Measurements from ENCODE around the gene MPI.
A peak's percentile ranks its signal among the peaks of the same experiment; 100 is the strongest.

MPI gene, protein sequence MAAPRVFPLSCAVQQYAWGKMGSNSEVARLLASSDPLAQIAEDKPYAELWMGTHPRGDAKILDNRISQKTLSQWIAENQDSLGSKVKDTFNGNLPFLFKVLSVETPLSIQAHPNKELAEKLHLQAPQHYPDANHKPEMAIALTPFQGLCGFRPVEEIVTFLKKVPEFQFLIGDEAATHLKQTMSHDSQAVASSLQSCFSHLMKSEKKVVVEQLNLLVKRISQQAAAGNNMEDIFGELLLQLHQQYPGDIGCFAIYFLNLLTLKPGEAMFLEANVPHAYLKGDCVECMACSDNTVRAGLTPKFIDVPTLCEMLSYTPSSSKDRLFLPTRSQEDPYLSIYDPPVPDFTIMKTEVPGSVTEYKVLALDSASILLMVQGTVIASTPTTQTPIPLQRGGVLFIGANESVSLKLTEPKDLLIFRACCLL

DNA sequence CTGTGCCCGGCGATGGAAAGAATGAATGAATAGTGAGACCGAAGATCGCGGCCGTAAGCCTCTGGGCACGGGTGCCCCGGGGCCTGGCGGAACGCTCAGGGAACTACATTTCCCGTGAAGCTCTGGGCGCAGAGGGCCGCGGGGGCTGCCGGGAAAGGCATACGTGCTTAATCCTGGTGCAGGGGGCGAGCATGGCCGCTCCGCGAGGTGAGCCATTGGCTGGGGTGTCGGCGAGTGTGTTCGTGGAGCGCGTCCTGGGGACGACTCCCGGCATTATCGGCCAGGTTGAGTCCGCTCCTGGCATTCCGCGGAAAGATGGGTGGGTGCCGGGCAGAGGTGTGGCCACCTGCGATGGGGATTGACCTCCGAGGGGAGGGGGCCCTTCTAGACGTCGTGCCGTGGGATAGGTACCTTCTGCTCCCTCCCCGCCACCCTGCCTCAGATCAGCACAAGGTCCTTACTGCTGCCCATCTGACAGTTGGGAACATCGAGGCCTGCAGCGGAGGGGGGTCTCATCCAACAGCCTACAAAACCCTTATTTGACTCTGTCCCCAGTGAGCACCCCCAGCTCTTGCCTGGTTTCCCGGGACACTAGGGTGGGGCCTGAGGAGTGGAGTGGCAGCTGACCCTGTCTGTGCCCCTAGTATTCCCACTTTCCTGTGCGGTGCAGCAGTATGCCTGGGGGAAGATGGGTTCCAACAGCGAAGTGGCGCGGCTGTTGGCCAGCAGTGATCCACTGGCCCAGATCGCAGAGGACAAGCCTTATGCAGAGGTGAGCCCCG lies at the start of gene MPI:
MPI (plus strand) TSS at position 160 of the 782 bp plus-strand sequence; CDS start at position 192, 32 bp downstream.
- peak within 1 kb of the TSS; percentile 99 for H3K4me3 ChIP-seq (ENCODE audit: low read depth, low read length)
- DNase-seq (ENCODE audit: low read depth) = no peak
- TF ChIP-seq, protein P1, sequence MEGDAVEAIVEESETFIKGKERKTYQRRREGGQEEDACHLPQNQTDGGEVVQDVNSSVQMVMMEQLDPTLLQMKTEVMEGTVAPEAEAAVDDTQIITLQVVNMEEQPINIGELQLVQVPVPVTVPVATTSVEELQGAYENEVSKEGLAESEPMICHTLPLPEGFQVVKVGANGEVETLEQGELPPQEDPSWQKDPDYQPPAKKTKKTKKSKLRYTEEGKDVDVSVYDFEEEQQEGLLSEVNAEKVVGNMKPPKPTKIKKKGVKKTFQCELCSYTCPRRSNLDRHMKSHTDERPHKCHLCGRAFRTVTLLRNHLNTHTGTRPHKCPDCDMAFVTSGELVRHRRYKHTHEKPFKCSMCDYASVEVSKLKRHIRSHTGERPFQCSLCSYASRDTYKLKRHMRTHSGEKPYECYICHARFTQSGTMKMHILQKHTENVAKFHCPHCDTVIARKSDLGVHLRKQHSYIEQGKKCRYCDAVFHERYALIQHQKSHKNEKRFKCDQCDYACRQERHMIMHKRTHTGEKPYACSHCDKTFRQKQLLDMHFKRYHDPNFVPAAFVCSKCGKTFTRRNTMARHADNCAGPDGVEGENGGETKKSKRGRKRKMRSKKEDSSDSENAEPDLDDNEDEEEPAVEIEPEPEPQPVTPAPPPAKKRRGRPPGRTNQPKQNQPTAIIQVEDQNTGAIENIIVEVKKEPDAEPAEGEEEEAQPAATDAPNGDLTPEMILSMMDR (IDR thresholded peaks at IDR 0.05; ENCODE audit: control insufficient read depth, extremely low read depth, insufficient read depth) = no peak

DNA sequence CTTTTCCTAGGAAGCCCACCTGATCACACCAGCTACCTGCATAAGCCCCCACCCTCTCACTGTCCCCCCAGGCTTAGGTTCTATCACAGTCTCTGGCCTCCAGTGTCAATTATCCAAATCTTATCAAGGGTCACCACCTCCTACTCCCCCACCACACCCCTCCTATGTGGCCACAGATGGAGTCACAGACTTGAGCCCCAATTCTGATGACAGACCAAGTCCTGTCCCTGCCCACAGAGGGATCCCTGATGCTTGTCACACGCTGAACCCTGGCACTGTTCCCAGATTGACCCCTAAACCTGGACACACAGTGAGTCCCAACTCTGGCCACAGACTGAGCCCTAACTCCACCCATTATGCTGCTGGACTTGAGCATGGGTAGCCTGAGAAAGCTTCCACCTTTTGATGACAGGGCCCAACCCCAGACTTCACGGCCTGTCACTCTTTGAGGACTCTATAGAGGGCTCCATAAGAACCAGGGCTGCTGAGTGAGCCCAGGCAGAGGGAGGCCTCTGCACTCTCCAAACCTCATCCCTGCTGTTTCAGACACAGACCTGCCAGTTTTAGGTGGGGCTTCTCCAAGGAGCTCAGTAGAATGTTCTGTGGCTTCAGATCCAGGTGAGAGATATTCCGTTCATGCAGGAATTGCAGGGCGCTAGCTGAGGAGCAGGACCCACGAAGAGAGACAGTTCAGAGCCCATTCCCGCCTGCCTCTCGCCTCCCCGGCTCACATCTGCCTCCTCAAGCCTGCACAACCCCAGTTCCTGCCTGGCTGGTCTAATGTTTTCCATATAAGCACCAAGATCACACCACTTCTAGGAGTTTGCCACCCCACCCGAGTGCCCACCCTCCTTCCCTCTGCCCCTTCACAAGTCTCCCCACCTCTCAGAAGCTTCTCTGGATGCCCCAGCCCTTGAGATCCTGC lies 48.7 kb upstream of the MPI start:
- no peak overlapping the region for H3K4me3 ChIP-seq (ENCODE audit: low read depth, low read length)
- no peak for DNase-seq (ENCODE audit: low read depth)
- TF ChIP-seq, protein P1 (IDR thresholded peaks at IDR 0.05; ENCODE audit: control insufficient read depth, extremely low read depth, insufficient read depth) = no peak

DNA sequence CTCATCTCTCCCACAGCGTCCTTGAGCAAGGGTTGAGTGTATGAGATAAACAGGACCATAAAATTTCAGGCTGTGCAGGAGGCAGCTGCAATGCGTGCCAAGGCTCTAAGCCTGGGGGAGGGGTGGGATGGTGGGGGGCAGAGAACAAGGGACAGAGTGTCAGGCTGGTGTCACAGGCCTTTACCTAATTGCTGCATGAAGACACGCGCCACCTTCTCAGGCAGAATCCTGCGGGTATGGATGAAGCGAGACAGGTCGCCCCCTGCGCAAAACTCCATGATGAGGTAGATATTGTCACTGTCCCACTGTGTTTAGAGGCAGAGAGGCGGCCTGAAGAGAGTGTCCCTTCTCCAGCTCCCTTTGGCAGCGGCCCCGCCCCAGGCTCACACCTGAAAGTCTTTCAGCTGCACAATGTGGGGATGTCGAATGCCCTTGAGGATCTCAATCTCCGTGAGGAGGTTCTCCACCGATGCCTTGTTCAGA lies 47.9 kb upstream of the MPI start:
- DNase-seq (ENCODE audit: low read depth) = no peak
- H3K4me3 ChIP-seq (ENCODE audit: low read depth, low read length) = peak overlapping the region; percentile 82
- TF ChIP-seq, protein P1 (IDR thresholded peaks at IDR 0.05; ENCODE audit: control insufficient read depth, extremely low read depth, insufficient read depth) = no peak

DNA sequence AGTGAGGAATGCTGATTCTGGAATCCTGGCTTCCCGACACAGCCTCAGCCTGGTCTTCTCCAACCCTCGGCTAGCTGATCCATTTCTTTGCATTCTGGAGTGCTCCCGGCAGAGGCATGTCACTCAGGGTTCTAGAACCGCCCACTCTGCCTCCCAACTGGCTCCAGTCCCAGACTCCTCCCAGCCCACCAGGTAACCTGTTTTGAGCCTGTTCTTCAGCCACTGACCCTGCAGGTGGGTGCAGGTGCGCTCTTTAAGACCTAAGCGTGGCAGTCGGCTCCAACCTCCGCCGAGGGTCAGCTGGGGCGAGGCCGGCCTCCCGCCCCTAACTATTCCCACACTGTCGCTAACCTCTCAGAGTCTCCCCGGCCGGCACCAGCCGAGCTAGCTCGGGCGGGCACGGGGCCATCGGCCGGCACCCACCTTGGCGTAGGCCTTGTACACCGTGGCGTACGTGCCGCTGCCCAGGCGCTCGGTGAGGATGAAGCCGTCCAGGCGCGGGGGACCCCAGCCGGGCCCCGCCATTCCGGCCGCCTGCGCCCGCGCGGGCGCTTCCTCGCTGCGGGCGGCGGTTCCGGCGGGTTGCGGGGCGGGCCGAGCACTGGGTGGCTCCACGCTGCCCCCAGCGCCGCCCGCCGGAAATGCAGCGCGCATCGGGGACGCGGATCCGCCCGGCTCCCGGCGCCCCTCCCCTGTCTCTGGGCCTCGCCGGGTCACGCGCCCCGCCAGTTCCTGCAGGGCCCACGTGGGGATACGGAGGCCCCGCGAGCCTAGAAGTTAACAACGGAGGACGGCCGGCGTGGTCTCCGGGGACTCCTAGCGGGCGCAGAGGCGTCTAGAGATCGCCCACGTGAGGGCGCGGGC lies 47.0 kb upstream of the MPI start, which contains the start of gene ULK3:
ULK3 (minus strand) TSS at position 576 of the 864 bp plus-strand sequence; CDS start at position 525, 51 bp downstream.
- H3K4me3 ChIP-seq (ENCODE audit: low read depth, low read length) = peak within 1 kb of the TSS; percentile 82
- TF ChIP-seq, protein P1 (IDR thresholded peaks at IDR 0.05; ENCODE audit: control insufficient read depth, extremely low read depth, insufficient read depth) = peak; percentile 81
- peak; percentile 91 for DNase-seq (ENCODE audit: low read depth)

DNA sequence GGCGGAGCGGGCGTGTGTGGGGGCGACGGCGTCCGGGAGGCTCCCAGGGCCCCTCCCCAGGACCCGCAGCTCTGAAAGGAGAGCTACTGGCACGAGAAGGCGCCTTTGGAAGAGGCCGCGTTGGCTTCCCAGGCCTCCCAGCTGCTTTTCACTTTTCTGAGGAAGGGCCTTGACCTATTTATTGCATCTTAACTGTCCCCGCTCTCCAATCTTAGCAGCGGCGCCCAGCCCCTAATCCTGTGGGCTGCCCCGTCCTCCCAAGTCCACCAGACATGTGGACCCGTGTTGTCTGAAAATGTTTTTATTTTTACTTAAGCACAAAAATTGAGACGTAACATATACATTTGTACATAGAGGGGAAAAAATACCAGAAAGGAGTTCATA lies 46.4 kb upstream of the MPI start:
- TF ChIP-seq, protein P1 (IDR thresholded peaks at IDR 0.05; ENCODE audit: control insufficient read depth, extremely low read depth, insufficient read depth) = no peak
- H3K4me3 ChIP-seq (ENCODE audit: low read depth, low read length) = peak overlapping the region; percentile 82
- no peak for DNase-seq (ENCODE audit: low read depth)

All from LNCaP clone FGC (cell line).